GM19099 (cell line): ENCODE results near the gene XPA.

ENCODE experiments used
- POLR2A ChIP-seq: IDR thresholded peaks from 3 replicates; pipeline ENCODE4 v1.6.1; 2011; ENCODE audit warnings: low read depth; ENCODE audit not compliant: insufficient read length; ENCODE audit errors: extremely low read depth

Gene XPA

DNA sequence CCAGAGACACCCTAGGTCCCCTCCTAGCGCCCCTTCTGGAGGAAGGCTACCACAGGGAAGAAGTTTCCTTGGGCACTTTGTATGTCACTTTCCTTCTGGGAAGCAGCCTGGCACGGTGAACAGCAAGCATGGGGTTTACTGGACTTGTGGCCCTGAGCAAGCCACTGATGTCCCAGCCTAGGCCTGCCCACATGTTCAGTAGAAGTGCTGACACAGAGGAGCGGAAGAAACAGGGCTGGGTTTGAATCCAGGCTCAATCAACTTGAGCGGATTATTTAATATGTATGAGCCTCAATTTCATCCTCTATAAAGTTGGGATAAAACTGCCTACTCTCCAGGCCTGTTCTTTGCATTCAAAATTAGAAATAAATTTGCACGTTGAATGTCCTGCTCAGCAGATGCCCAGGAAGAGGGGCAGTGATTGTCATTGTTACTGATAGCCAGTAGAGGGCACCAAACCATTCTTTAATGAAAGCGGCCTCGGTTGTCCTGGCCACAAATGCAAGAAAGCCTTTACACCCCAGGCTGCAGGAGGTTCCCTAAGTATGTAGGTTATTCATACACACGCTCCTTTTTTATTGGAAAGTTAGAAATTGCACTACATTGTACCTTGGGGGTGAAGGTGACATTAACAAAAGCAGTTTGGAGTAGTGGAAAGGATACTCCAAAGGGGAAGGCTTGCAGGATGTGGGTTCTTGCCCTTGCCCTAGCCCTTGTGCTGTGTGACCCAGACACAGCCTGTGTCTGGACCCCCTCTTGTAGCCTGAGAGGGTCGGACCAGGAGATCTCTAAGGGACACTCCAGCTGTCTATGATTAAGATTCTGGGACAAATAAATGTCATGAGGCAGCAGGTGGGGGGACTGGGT, 13.4 kb upstream of the XPA start:
- TF ChIP-seq POLR2A, result no peak

DNA sequence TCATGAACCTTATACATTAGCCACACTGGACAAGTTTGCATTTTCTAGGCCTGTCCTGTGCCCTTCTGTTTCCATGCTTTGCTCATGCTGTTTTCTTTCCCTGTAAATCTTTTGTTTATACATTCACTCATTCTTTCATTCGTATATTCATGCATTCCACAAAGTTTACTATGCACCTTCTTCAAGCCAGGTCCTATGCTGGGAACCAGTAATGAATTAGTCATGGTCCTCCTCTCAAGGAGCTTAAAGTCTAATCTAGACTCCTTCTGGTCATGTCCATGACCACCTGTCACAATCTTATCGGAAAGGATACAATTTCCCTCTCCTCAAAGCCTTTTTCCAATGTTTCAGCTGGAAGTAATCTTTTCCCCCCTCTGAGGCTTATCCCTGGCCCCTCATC, 9.1 kb upstream of the XPA start:
- TF ChIP-seq POLR2A, result no peak

DNA sequence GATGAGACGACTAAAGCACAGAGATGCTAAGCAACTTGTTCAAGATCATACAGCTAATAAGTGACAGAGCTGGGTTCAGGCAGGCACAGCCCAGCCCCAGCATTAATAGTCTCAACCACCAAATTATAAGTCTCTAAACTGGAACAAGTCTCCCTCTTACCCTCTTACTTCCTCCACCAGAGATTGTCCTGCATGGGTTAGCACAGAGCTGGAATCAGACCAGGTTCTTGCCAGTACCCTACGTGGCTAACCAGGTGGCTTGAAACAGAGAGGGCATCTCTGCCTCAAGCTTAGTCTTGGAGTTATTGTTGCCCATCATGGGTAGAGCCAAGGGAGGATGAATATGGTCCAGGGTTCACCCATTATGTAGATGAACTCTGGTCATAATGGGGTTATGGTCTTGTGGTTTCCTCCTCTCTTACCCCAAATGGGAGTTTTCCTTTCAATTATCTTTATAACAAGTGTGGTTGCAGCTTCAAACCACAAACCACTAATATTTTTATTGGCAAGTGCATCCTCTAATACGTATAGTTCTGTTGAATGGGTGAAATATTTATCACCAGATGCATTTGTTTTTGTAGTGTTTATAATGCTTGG, 8.3 kb upstream of the XPA start:
- TF ChIP-seq POLR2A, result no peak

DNA sequence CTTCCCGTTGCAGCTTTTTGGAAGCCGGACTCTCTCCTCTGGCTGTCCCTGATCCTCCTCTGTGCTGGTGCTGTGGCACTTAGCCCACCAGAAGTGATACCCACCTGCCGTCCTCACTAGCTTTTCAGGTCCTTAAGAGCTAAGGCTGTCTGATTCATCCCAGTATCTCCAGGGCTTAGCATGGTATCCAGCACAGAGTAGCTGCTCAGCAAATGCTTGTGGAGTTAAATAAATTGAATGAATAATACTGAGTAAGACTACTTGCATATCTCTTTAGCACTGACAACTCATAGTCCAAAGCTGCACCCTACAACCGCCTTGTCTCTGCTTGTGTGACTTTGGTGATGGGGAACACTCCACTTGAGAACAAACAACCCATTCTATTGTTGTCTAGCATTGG, 7.7 kb upstream of the XPA start:
- no peak for TF ChIP-seq POLR2A

DNA sequence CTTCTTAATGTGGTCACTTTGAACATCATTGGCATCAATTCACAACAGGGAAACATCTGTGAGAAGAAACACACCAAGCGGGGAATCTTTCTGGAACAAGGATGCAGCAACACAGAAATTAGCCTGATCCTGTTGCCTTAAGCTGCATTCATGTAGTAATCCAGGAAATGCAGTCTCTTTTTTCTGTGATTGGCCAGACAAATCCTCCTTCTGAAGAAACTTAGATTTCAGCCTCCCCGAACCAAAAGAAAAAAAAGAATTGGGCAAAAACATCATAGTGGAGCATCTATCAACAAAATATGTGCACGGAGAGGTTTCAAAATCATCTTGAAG, 7.2 kb upstream of the XPA start:
- TF ChIP-seq POLR2A, result no peak

DNA sequence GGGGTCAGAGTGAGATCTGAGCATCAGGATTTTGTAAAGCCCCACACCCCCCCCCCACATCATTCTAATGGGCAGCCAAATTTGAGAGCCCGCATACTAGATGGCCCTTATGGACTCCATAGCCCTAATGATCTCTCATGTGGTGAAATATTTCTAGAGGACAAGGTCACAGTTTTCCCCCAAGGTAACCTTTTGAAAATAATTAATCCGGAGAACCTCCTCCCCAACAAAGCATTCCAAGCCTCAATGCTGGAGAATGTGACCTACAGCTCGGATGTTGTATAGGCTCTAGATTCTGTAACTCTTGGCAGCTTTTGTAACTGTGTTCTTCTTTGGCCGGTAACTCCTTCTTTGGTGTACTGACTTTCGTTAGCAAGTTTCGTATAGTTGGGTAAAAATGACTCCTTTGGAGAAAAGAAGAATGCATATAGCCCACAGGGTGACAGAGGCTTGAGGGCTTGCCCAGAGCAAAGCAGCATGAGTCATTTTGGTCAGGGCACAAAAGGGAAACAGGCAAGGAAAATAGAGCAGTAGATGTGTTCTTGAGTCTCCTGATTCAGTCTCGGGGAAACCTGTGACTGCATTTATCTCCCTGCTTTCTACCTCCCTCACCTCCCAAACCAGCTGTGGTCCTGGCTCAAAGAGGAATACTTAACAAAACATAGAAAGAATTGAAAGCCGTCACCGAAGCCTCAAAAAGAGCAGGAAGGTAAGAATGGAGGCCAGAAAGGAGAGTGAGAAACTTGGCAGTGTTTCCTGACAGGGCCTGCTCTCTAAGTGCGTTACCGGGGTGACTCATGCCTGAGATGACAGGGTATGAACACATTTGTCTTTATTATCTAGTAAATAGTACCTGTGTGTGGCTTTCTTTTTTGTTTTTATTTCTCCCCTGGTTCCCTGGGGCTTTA, 6.6 kb upstream of the XPA start:
- no peak for TF ChIP-seq POLR2A

DNA sequence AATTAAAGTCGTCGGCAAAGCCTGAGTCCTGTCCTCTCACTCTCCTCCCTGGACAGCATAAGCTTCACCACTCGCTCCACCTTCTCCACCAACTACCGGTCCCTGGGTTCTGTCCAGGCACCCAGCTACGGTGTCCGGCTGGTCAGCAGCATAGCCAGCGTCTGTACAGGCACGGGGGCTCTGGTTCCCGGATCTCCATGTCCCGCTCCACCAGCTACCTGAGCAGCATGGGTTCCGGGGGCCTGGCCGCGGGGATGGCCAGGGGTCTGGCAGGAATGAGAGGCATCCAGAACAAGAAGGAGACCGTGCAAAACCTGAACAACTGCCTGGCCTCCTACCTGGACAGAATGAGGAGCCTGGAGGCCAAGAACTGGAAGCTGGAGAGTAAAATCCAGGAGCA, 1.7 kb upstream of the XPA start:
- no peak for TF ChIP-seq POLR2A

DNA sequence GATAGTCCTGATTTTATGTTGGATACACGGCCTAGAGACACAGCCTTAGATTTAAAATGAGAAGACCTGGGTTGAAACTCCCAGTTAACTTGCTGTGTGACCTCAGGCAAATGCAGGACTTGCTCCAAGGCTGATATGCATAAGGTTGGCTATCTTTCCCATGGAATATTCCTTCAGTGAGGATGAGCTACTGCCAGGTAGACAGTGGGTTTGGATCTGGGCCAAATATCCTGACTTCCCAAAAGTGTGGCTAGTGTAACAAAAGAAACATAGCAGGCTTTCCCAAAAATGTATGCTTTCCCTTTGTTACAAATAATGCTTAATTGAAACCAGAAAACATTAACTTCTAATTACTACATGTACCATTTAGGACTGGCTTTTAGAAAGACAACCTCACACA, 697 bp upstream of the XPA start:
- TF ChIP-seq POLR2A, result no peak

DNA sequence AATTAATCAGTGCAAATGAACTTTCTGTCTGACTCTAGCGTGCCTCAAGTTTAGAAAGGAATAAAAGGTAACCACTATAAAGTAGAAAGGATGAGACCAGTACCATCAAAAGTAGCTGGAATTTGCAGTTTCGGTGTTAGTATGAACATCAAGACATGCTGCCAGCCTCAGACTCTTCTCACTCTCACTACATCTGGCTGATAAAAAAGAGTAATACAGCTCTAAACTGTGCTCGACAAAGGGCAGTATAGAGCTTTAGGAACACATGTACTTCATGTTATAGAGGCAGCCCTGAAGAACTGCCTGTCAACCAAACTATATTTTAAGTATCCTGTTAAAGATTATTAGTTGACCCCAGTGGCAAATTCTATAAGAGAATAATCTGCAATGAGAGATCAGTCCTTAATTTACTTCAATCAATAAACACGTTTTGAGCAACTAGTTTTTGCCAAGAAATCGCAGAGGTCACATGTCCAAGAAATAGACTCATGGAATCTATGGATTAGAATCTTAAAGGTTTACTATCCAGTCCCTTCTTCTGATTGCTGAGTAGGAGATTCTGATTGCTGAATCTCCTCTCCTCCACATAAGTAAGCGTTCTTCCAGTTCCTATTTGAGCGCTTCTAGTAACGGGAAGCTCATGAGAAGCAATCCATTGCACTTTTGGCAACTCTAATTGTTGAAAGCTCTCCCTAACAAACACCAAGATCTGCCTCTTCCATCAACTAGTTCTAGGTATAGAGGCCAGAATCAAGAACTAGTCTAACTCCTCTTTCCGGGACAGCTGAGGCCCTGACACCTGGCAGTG, 941 bp downstream of the XPA start:
- no peak for TF ChIP-seq POLR2A

DNA sequence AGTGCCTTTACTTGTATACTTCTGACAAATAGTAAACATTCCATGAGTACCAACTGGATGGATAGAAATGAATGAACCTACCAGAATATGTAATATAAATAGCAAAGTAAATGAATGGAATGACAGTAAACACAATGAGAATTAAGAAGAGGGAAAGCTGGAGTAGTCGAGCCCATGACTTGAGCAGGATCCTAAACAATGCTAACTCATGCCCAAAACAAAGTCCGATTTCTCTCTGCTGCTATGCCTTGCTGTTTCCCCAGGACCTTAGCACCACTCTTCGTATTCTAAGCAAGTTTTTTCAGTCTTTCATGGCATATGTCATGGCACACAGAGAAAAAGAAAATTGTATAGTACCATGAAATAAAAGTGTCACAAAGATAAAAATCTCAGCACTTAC, 1.8 kb downstream of the XPA start:
- TF ChIP-seq POLR2A, result no peak

DNA sequence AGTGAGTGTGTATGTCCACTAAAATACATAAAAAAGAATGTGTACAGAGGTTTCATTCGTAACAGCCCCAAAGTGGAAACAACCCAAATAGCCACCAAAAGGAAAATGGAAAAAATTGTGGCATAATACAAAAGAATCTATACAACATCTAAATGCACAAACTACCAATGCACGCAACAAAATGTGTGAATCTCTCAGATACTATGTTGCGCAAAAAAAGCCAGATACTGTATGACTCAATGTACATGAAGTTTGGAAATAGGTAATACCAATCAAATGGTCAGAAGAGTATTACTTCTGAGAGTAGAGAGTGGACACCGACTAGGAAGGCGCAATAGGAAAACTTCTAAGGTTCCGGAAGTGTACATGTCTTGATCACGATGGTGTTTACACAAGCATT, 2.4 kb downstream of the XPA start:
- no peak for TF ChIP-seq POLR2A

DNA sequence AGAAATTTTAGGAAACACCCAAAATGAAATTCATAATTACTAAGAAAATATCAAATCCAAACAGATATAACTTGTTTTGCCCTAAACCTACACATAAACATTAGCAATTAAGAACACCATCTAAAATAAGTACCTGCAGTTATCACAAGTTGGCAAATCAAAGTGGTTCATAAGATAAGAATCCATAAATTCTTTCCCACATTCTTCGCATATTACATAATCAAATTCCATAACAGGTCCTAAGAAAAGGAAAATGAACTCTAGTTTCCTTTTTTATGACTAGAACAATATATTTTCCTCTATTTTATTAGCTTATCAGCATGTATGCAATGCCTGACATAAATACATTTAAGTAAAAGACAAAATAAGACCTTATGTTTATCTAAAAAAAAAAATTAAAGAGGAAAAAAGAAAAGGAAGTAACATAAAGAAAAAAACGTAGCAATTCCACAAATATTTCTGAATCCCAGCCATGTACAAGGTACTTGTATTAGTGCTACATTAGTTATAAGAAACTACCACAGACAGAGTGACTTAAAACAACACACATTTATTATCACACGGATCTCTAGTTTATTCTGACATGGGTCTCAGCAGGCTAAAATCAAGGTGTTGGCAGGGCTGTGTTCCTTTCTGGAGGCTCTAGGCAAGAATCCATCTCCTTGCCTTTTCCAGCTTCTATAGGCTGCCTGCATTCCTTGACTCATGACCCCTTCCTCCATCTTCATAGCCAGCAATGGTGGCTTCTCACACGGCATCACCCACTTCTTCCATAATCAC, 7.5 kb downstream of the XPA start:
- no peak for TF ChIP-seq POLR2A

DNA sequence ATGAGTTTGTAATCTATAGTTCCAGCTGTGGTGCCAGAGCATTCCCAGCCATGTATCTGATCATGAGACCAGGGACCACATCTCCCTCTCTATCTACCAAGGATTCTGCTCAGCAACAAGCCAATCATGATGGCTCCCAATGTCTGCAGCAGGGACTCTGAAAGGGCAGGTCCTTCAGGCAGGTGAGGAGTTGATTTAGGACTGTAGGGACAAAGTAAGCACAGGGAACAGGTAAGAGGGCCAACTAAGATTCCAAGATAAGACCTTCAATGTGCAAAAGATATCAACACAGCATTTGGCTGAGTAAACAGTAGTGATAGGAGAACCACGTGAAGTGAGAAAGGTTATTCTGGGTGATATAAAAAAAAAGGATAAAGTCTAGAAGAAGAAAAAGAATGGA, 8.5 kb downstream of the XPA start:
- TF ChIP-seq POLR2A, result no peak

DNA sequence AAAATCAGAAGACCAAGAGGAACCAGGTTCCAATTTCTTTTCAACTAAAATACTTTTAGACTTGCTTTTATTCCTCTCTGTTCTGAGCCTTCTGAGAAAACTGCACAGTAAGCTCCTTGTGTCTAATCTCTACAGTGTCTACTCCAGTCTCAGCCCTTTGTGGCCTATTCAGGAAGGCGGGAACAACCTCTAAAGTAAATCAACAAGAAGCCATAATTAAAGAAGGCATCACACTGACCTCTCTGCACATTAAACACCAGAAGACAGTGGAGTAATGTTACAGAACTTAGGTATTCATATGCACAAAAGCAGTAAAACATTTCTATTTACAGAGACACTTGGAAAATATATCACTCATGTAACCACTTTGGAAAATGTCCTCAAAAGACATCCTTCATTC, 14.9 kb downstream of the XPA start:
- no peak for TF ChIP-seq POLR2A
